Stomach (tissue), 9 donors: ENCODE results near the gene DHRS4L2. TPM values are rescaled to one million over a fixed set of nuclear protein-coding genes. Genes with fewer than 3 reads are reported as not detected.
"Not testable (repeated sequence)": the region's sequence is repeated elsewhere in the genome, so short reads cannot be mapped to it uniquely, and the experiment has no call there.

Source experiments
- DNase-seq, 2 donors: peaks; one replicate each; pipeline versions ENCODE4 v3.0.0 to v3.0.0-alpha.2; 2013 to 2019
- H3K27ac ChIP-seq, 5 donors: fragments of 200-600 bp in 4 of 5; sonication (generic) in 4 of 5; one replicate each; pipeline ENCODE4 v1.5.1; 2013 to 2019; ENCODE audit warnings: mild to moderate bottlenecking in 1 of 5, moderate library complexity in 1 of 5
- H3K27me3 ChIP-seq, 3 donors: fragments of 200-600 bp; sonication (generic); one replicate each; pipeline ENCODE4 v1.5.1; 2017 to 2019; ENCODE audit warnings: mixed run types in 1 of 3
- H3K36me3 ChIP-seq, 4 donors: fragments of 200-600 bp; sonication (generic); 1 replicate in 3 of 4; 2 replicates in 1 of 4; pipeline ENCODE4 v1.5.1; 2016 to 2019
- H3K4me1 ChIP-seq, 4 donors: fragments of 200-600 bp; sonication (generic); one replicate each; pipeline ENCODE4 v1.5.1; 2016 to 2019
- H3K4me3 ChIP-seq, 4 donors: fragments of 200-600 bp; sonication (generic) in 3 of 4; one replicate each; pipeline ENCODE4 v1.5.1; 2016 to 2019; ENCODE audit warnings: mild to moderate bottlenecking in 1 of 4
- H3K9me3 ChIP-seq, 4 donors: fragments of 200-600 bp; sonication (generic); one replicate each; pipeline ENCODE4 v1.5.1; 2016 to 2019
- EP300 ChIP-seq: sonication (generic); formaldehyde crosslinking; IDR thresholded peaks from one replicate; pipeline ENCODE4 v1.6.1; 2017; ENCODE audit warnings: antibody characterized with exemption
- POLR2A ChIP-seq, 4 donors: fragments of 450-650 bp; IDR thresholded peaks; one replicate each; pipeline ENCODE4 v1.6.1; 2016; ENCODE audit warnings: antibody characterized with exemption in 4 of 4, control low read depth in 2 of 4, mild to moderate bottlenecking in 1 of 4, moderate library complexity in 1 of 4
- POLR2AphosphoS5 ChIP-seq, 3 donors: sonication (generic); formaldehyde crosslinking; IDR thresholded peaks; one replicate each; pipeline ENCODE4 v1.6.1; 2016; ENCODE audit warnings: antibody characterized with exemption in 3 of 3
- WGBS, 5 donors: extraction: QIAGEN DNeasy Blood & Tissue Kit in 3 of 5; methylation state at CpG; one replicate each; pipeline versions ENCODE4 v1.1.5 to v1.1.7; 2013 to 2018; 5-methylcytosine and 5-hydroxymethylcytosine counted together
- intact Hi-C: fragments of 100-400 bp; cut with DNase I; formaldehyde crosslinking; loops from one replicate; pipeline ENCODE4 v1.15.1; 2023; ENCODE audit warnings: low total_unique reads
- polyA plus RNA-seq, 3 donors: library from polyadenylated mRNA; stranded (reverse); fragments of 200-250 nt; gene quantifications; one replicate each; pipeline ENCODE4 v1.2.3, GENCODE V29; 2013
- total RNA-seq, 5 donors: library from RNA; depleted of rRNA; stranded (reverse); fragments of >200 nt; gene quantifications; one replicate each; pipeline versions ENCODE4 v1.1.0 to v1.2.3, GENCODE V29; 2014 to 2016
- TF ChIP-seq, protein P1 (sequence below), 7 experiments: fragments of 450-650 bp in 4 of 7; fragments of 200-600 bp in 3 of 7; sonication (generic) in 3 of 7; IDR thresholded peaks; one replicate each; pipeline ENCODE4 v1.5.1; 2016 to 2019; ENCODE audit warnings: antibody characterized with exemption in 7 of 7, control low read depth in 2 of 7, mild to moderate bottlenecking in 1 of 7
- donor health status: healthy with polysubstance abuse.
- donor health status: Bipolar disorder and iron deficiency.
- donor health status: healthy.

Gene DHRS4L2
- total and polyA plus RNA-seq, 8 donors = 9.7 to 64.0 (median 37.4) TPM; not detected in 1

DNA sequence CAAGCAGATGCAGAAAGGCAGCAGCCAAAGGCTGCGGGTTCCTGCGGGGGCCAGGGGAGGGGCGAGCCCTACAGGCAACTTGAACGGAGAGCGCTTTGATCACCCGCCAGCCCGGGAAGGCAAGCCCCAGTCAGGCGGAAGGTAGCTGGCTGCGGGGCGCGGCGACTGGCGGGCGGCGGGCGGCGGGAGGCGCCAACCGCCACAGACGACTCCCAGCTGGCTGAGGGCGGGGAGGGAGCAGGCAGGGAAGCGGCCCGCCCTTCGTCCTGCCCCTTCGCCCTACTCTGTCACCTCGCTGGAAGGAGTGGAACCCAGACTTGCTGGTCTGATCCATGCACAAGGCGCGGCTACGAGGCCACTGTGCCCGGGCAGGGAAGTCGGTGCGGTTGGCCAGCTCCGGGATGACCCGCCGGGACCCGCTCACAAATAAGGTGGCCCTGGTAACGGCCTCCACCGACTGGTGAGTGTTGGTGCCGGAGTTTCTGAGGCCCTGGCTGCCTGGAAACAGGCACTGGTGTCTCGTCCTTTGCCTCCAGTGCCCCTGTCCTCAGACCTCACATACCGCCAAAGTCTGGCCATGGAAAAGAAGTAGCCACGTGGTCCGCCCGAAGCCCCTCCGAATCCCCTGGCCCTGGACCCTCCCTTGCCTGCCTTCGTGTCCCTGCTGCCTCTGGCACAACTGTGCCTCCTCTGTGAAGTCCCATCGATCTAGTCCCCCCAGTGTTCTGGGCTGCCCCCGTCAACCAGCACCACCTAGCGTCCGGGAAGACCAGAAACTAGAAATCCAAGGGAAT is 47.6 kb downstream of the DHRS4L2 start:
- TF ChIP-seq, protein P1, sequence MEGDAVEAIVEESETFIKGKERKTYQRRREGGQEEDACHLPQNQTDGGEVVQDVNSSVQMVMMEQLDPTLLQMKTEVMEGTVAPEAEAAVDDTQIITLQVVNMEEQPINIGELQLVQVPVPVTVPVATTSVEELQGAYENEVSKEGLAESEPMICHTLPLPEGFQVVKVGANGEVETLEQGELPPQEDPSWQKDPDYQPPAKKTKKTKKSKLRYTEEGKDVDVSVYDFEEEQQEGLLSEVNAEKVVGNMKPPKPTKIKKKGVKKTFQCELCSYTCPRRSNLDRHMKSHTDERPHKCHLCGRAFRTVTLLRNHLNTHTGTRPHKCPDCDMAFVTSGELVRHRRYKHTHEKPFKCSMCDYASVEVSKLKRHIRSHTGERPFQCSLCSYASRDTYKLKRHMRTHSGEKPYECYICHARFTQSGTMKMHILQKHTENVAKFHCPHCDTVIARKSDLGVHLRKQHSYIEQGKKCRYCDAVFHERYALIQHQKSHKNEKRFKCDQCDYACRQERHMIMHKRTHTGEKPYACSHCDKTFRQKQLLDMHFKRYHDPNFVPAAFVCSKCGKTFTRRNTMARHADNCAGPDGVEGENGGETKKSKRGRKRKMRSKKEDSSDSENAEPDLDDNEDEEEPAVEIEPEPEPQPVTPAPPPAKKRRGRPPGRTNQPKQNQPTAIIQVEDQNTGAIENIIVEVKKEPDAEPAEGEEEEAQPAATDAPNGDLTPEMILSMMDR (IDR thresholded peaks at IDR 0.05) = peak in 4 of 7 experiments; percentile 31 to 74 (median 68)
- TF ChIP-seq POLR2A (IDR thresholded peaks at IDR 0.05) = no peak
- peak in 2 of 3 donors; percentile 6 to 61 for TF ChIP-seq POLR2AphosphoS5 (IDR thresholded peaks at IDR 0.05)
- intact Hi-C loops = loop anchor here (10.0 kb wide), 1 partner anchor 62 kb away; no protein-coding TSS in a partner anchor
- peak; percentile 90 to 95 for DNase-seq
- 0 to 1% (median 0%) methylated on average over 38 to 50 of the region's 50 CpGs for WGBS, 5 donors
- Histone ChIP-seq H3K9me3 (peaks cover 0 to 11% (median 0%) of the 10 kb centered on the region in 4 donors), H3K4me1 (peaks cover 10 to 44% (median 22%) of the 10 kb centered on the region in 4 donors), H3K27me3 (no peaks in the 10 kb centered on the region), H3K4me3 (peak overlapping the region; percentile 51 to 67 (median 56)), H3K36me3 (no peaks in the 10 kb centered on the region), H3K27ac (peak overlapping the region; percentile 89 to 95 (median 90))

DNA sequence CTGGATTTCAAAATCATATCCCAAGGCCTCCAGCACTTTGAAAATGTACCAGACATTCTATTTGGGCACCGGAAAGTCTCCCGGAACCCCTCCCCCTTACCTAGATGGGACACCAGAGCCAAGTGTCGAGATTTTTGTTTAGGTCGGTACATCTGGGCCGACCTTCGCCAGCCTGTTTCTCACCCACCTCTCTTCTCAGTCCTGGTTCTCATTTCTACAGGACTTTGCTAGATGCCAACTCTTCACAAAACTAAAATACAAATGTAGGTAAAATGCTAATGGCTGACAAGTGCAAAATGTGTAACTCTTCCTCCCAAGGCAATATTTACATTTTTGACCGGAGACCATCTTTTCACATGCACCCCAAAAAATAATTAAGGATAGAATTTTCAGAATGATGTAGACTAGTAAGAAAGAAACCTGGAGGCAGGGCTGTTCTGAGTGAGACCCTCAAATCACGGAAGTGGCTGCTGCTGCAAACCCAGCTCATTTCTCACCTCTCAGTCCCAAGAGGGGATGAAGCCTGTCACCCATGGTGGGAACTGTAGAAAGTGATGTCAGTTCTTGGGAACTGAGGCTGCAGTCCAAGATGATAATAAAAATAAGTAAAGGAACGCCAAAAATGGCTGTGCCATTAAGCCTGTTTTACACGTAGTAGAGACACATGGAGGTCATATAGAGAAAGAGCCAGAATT is 48.4 kb downstream of the DHRS4L2 start:
- H3K27ac ChIP-seq = peak overlapping the region; percentile 89 to 95 (median 90)
- not testable (repeated sequence) for H3K36me3 ChIP-seq, DNase-seq, H3K9me3 ChIP-seq, H3K27me3 ChIP-seq
- H3K4me1 ChIP-seq = peaks cover 10 to 44% (median 22%) of the 10 kb centered on the region in 4 donors
- H3K4me3 ChIP-seq = peak overlapping the region; percentile 51 to 67 (median 56)
- 39 to 46% (median 43%) methylated on average over 10 of the region's 10 CpGs for WGBS, 5 donors
- intact Hi-C loops = loop anchor here (10.0 kb wide), 1 partner anchor 62 kb away; no protein-coding TSS in a partner anchor

DNA sequence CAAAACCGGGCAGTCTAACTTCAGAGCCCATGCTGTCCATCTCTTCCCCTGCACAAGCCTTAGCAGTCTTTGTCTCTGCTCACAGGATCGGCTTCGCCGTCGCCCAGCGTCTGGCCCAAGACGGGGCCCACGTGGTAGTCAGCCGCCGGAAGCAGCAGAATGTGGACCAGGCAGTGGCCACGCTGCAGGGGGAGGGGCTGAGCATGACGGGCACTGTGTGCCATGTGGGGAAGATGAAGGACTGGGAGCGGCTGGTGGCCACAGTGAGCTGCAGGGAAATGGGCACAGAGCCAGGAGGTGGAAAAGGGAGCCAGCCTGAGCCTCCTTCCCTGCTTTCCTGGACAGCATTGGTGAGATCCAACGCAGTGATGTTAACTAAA is 48.9 kb downstream of the DHRS4L2 start:
- intact Hi-C loops = loop anchor here (10.0 kb wide), 1 partner anchor 63 kb away; no protein-coding TSS in a partner anchor
- H3K4me3 ChIP-seq = no peak overlapping the region
- H3K27ac ChIP-seq = no peak overlapping the region
- WGBS, 5 donors = 60 to 77% (median 65%) methylated on average over 12 to 14 of the region's 14 CpGs
- peaks cover 10 to 43% (median 22%) of the 10 kb centered on the region in 4 donors for H3K4me1 ChIP-seq
- H3K27me3 ChIP-seq = no peaks in the 10 kb centered on the region
- TF ChIP-seq POLR2A (IDR thresholded peaks at IDR 0.05) = no peak
- TF ChIP-seq EP300 = no peak
- TF ChIP-seq POLR2AphosphoS5 (IDR thresholded peaks at IDR 0.05) = no peak
- TF ChIP-seq, protein P1 (IDR thresholded peaks at IDR 0.05) = no peak
- peaks cover 0 to 2% (median 0%) of the 10 kb centered on the region in 4 donors for H3K9me3 ChIP-seq
- no peaks in the 10 kb centered on the region for H3K36me3 ChIP-seq
- peak; percentile 14 to 50 for DNase-seq

DNA sequence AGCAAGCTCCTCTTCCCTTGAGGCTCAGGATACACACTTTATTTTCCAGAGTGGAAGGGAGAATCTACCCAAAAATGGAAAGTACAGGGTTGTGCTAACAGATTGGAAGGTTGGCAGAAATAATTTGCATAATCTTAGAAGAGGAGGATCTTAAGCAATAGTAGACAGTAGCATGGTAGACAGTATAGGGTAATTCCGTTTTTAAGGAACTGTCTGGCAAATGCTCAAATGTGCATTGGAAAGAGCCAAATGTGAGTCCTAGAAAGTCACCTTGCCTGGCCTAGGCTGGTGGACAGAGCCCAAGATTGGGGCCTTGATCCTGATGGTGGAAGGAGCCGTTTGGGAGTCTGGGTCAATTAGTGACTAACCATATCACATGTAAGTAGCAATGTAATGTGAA is 50.0 kb downstream of the DHRS4L2 start:
- intact Hi-C loops = loop anchor here (10.0 kb wide), 1 partner anchor 64 kb away; no protein-coding TSS in a partner anchor
- no peak for DNase-seq
- WGBS, 5 donors = 79 to 93% (median 85%) methylated on average over 2 of the region's 2 CpGs
- Histone ChIP-seq H3K27me3 (no peaks in the 10 kb centered on the region), H3K9me3 (no peaks in the 10 kb centered on the region), H3K4me3 (no peak overlapping the region), H3K4me1 (peaks cover 10 to 34% (median 22%) of the 10 kb centered on the region in 4 donors), H3K27ac (no peak overlapping the region), H3K36me3 (no peaks in the 10 kb centered on the region)
- TF ChIP-seq POLR2AphosphoS5 (IDR thresholded peaks at IDR 0.05) (no peak), POLR2A (IDR thresholded peaks at IDR 0.05) (no peak), EP300 (no peak)
- TF ChIP-seq, protein P1 (IDR thresholded peaks at IDR 0.05) = no peak
